HG02798 (cell line): ENCODE data around the gene SHROOM2.

Experiments used
- ATAC-seq: cut with Tn5 transposase; IDR thresholded peaks from one replicate; pipeline ENCODE4 v1.9.1; 2021; ENCODE audit warnings: mild to moderate bottlenecking; ENCODE audit not compliant: unreplicated experiment, poor library complexity

SHROOM2 gene

DNA sequence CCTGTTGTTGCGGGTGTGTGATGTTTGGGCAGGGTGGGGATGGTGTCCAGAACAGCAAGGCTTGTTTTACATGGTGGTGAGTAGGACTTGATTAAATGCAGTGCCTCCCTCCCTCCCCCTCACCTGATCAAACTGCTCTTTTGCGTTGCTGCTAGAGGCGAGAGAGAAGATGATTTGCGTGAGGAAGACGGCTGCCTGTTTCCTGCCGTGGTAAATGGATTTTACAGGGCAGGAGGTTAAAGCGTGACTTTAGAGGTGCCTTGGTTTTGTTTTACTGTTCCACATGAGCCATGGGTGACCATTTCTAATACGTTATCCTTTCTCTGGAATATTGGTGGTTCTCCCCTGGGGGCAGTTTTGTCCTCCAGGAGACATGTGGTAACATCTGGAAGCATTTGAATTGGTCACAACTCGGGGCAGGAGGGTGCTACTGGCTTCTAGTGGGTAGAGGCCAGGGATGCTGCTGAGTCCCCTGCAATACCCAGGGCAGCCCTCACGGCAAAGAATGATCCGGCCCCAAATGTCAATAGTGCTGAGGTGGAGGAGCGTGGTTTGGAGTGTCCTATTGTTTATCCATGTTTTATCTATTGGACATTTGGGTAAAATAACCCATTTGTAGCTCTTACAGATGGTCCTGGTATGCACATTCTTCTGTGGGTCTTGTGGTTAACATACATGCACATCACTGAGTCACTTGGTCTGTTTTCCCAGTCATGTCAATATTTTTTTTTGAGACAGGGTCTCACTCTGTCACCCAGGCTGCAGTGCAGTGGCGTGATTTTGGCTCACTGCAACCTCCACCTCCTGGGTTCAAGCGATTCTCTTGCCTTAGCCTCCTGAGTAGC, 73.7 kb downstream of the SHROOM2 start:
- no peak for ATAC-seq

- ATAC-seq: no peak
Observed at GRCh38 chrX:9860826-9861225, 74.6 kb downstream of the SHROOM2 start.

DNA sequence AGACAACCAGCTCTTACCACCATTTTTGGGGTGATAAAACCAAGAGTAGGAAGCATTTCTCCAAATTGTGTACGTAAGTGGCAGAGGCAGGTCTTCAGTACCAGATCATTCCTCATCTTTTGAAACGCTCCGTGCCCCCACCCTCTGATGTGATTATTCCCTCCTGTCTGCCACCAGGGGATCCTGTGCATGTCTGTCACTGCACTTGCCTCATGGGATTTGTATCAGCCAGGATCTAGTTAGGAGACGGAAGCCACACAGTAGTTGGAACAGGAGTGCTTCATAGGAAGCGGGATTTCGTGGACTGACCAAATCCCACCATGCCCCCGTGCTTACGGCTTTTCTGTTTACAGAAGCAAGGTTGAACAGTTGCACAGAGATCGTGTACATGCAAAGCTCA, 75.5 kb downstream of the SHROOM2 start:
- ATAC-seq: no peak

DNA sequence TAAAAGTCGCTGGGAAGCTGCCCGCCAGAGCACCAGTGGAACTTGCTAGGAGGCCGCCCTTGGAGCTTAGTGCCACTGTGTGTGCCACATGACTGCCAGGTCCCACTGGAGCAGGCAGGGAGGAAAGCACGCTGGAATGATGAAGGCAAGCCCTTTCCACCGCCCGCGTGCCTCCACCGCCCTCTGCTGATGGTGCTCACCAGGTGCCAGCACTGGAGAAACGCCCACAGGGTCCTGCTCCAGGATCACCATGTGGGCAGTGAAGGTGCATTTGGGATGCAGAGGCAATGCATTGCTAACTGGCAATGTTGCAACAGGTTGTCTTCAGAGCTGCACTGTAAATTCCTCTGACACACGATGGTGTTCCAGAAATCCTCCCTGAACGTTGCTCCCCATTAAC, 76.3 kb downstream of the SHROOM2 start:
- ATAC-seq: no peak

DNA sequence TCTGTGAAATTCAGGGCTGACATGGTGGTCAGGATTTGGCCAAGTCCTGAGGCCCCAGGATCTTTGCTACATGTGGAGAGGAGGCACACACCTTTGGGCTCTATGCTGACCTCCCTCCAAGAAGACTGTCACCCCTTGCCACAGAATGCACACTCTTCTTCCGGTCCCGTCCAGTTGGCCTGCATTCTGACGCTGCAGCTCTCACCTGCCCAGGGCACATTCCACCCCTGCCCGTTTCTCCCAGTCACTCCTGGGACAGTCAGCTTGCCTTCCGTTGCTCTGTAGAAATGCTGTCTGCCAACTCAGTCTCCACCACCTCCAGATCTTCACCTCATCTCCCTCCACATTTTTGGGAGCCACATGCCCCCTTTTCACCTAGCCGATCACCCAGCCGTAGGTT, 76.7 kb downstream of the SHROOM2 start:
- no peak for ATAC-seq

- ATAC-seq: no peak
Observed at GRCh38 chrX:9864011-9864410, 77.8 kb downstream of the SHROOM2 start.

- no peak for ATAC-seq
Observed at GRCh38 chrX:9865804-9866472, 79.7 kb downstream of the SHROOM2 start.

DNA sequence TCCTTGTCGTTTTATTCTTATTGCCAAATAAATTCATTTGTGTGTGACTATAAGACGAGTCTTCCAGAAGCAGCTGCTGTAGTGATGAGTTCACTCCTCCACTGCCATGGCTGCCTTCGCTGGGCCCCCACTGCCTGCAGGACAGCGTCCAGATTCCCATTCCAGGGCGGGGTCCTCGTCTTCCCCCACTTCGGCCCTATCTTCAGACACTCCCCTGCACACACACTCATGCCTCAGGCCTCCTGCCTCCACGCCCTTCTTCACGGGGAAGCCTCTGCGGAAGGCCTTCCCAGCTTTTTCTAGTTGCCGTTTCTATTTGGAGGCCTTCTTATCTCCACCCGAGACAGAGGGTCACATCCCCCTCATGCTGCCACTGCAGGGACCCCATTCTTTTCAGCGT, 80.4 kb downstream of the SHROOM2 start:
- no peak for ATAC-seq

GRCh38 chrX:9867226-9867625, 81.0 kb downstream of the SHROOM2 start:
- no peak for ATAC-seq

DNA sequence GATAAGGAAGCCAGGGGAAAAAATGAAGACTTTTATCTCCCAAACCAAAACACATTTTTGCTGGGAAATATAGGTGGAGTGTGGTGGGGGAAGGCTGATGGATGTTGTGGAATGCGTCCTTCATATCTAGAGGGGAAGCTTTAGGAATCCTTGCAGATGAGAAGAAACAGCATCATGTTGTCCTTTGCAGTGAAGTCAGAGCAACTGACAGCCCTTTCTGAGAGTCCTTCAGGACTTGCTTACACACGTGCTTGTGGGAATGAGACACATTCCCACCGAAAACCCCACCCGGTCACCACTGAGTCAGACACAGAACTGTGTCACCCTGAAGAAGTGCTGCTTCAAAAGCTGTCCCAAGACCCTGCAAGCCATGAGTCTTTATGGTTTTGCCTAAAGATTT, 81.5 kb downstream of the SHROOM2 start:
- no peak for ATAC-seq

DNA sequence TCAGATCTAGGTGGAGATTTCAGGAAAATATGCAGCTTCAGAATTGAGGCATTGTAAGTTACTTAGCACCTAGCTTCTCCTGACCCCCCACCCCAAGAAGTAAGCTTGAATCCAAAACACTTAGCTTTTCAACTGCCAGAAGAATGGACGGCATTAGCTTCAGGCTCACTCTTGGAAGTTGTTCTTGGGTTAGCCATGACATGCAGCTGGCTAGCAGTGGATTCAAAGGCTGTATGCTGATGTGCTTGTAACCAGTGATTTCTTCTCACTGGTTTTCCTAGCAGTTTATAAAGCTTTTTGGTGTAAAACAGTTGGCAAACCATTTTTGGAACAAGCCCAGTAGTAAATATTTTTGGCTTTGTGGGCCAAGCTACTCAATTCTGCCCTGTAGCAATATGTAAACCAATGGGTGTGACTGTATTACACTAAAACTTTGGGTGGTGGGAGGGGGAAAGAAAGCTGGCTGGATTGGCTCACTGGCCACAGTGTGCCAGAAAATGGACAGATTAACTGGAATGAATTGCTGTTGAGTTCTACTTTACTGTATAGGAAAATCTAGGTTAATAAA, 85.6 kb downstream of the SHROOM2 start:
- ATAC-seq: no peak

GRCh38 chrX:9873360-9873759, 87.1 kb downstream of the SHROOM2 start:
- no peak for ATAC-seq

DNA sequence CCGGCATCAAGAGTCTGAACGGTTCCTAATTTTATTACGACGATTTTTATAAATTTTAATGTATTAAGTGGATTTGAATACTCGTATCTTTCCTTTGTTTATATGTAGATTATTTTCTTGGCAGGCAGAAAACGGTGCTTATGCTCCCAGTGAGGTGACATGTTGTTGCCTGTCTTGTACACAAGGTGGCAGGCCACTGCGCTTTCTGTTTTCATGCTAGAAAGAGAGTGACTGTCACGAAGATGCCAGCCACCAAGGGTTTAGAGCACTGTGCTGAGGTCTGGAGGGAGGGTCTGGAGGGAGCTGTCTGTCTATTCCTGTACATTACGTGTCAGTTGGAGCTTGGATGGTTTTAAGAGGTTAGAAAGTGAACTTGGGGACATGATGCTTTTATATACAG, 87.7 kb downstream of the SHROOM2 start:
- peak; percentile 85 for ATAC-seq

DNA sequence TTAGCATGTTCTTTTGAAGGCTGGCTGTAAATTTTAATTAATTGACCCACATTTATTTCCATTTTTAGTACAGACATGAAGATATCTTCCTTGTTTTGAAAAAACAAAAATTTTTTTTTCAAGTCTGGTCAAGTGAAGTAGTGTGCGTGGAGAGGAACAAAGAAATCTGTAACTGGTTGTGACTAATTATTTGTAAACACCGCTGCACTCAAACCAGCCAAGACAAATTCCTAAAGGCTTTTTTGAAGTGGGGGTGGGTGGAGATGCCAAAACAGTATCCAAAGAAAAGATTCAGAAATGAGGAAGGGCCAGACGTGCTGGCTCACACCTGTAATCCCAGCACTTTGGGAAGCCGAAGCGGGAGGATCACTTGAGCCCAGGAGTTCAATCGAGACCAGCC, 88.3 kb downstream of the SHROOM2 start:
- ATAC-seq: no peak

DNA sequence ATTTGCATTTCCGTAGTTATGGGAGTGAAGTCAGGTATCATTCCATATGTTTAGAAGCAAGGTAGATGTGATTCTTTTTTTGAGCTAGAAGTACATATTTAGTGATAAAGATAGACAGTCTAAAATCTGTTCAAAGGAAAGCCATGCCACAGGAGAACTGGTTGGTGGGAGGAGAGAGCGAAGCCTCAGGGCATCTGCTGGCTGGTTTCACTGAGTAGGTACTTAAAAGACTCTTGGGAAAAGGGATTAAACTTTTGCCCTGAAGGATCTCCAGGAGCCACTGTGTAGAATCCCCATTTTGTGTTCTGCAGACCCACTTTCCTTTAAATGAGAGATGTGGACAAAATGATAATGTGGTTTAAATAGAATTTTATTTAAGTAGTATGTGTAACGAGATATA, 89.6 kb downstream of the SHROOM2 start:
- no peak for ATAC-seq

GRCh38 chrX:9876201-9876600, 90.0 kb downstream of the SHROOM2 start:
- no peak for ATAC-seq

- ATAC-seq: no peak
Observed at GRCh38 chrX:9878146-9878820, 92.1 kb downstream of the SHROOM2 start.

- no peak for ATAC-seq
Observed at GRCh38 chrX:9880237-9880636, 94.0 kb downstream of the SHROOM2 start.

DNA sequence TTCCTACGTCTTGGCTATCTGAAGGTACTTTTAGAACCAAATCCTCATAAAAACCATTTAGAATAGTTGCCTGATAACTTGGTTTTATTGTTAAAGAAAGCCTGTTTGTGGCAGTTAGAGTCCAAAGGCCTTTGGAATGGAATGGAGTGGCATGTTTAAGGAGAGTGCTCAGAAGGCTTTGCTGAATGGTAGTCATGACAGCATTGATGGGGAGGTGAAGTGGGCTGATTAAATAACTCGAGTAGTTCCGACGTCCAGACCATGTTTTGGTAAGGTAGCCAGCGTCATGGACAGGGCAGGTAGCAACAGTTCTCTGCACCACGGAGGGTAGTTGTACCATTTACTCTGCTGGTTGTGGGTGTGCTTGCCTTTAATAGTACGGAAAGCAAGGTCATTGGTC, 94.6 kb downstream of the SHROOM2 start:
- no peak for ATAC-seq

GRCh38 chrX:9882669-9883446, 96.6 kb downstream of the SHROOM2 start:
- no peak for ATAC-seq
